Epidermal melanocyte (primary cell): ENCODE data around the gene DENND5B.
"Not testable (repeated sequence)": the region's sequence is repeated elsewhere in the genome, so short reads cannot be mapped to it uniquely, and the experiment has no call there.

Experiments used
- DNase-seq: peaks from one replicate; pipeline ENCODE4 v3.0.0; 2011; ENCODE audit warnings: low spot score; ENCODE audit not compliant: insufficient read length

The DENND5B gene

GRCh38 chr12:31506515-31507306 is 84.2 kb downstream of the DENND5B start:
- DNase-seq = no peak

GRCh38 chr12:31504625-31505222 is 86.2 kb downstream of the DENND5B start:
- DNase-seq = no peak

- not testable (repeated sequence) for DNase-seq
These were observed 89.9 kb downstream of the DENND5B start for GRCh38 chr12:31501014-31501413.

GRCh38 chr12:31499567-31499966 is 91.4 kb downstream of the DENND5B start:
- DNase-seq = no peak

GRCh38 chr12:31498424-31498823 is 92.5 kb downstream of the DENND5B start:
- DNase-seq = no peak

GRCh38 chr12:31496257-31496656 is 94.7 kb downstream of the DENND5B start:
- no peak for DNase-seq

- DNase-seq = no peak
These were observed 96.5 kb downstream of the DENND5B start for GRCh38 chr12:31494455-31494854.

GRCh38 chr12:31492599-31493196 is 98.2 kb downstream of the DENND5B start:
- DNase-seq = no peak

GRCh38 chr12:31491841-31492598 is 98.9 kb downstream of the DENND5B start:
- no peak for DNase-seq

- DNase-seq = no peak
These were observed 99.6 kb downstream of the DENND5B start for GRCh38 chr12:31491241-31491794.

- DNase-seq = no peak
These were observed 102.1 kb downstream of the DENND5B start for GRCh38 chr12:31488737-31489338.

GRCh38 chr12:31485571-31485970 is 105.4 kb downstream of the DENND5B start:
- DNase-seq = no peak

GRCh38 chr12:31482816-31483215 is 108.1 kb downstream of the DENND5B start:
- no peak for DNase-seq

GRCh38 chr12:31481415-31481814 is 109.5 kb downstream of the DENND5B start:
- no peak for DNase-seq

- no peak for DNase-seq
These were observed 111.3 kb downstream of the DENND5B start for GRCh38 chr12:31479516-31480210.

- DNase-seq = no peak
These were observed 112.0 kb downstream of the DENND5B start for GRCh38 chr12:31478898-31479297.

GRCh38 chr12:31478425-31478824 is 112.5 kb downstream of the DENND5B start:
- DNase-seq = no peak

- DNase-seq = no peak
These were observed 113.2 kb downstream of the DENND5B start for GRCh38 chr12:31477687-31478086.

GRCh38 chr12:31476437-31476836 is 114.5 kb downstream of the DENND5B start:
- no peak for DNase-seq

GRCh38 chr12:31475610-31476009 is 115.3 kb downstream of the DENND5B start:
- DNase-seq = not testable (repeated sequence)
